Transverse colon (tissue), 4 donors: ENCODE data around the gene HERC2. TPM values are rescaled to one million over a fixed set of nuclear protein-coding genes. Genes with fewer than 3 reads are reported as not detected.

Experiments
- DNase-seq: peaks from one replicate; pipeline ENCODE4 v3.0.0-alpha.2; 2019
- H3K27ac ChIP-seq, 4 donors: fragments of 200-600 bp; sonication (generic); 2 replicates each; pipeline ENCODE4 v1.5.1; 2016 to 2018; ENCODE audit warnings: inconsistent platforms in 4 of 4
- H3K27me3 ChIP-seq: fragments of 200-600 bp; sonication (generic); 2 replicates; pipeline ENCODE4 v1.5.1; 2017; ENCODE audit warnings: inconsistent platforms
- H3K36me3 ChIP-seq, 4 donors: fragments of 200-600 bp; sonication (generic); 2 replicates each; pipeline ENCODE4 v1.5.1; 2017 to 2019; ENCODE audit warnings: inconsistent platforms in 4 of 4
- H3K4me1 ChIP-seq, 4 donors: fragments of 200-600 bp; sonication (generic); 2 replicates each; pipeline ENCODE4 v1.5.1; 2017 to 2020; ENCODE audit warnings: inconsistent platforms in 4 of 4
- H3K4me3 ChIP-seq, 4 donors: fragments of 200-600 bp; sonication (generic); 1 replicate in 1 of 4; 2 replicates in 3 of 4; pipeline versions ENCODE4 v1.5.1 to v1.6.1; 2017 to 2019; ENCODE audit warnings: inconsistent platforms in 4 of 4
- H3K9me3 ChIP-seq, 2 donors: fragments of 200-600 bp; sonication (generic); 2 replicates each; pipeline ENCODE4 v1.5.1; 2017 to 2019; ENCODE audit warnings: inconsistent platforms in 2 of 2
- EP300 ChIP-seq: sonication (generic); formaldehyde crosslinking; IDR thresholded peaks from one replicate; pipeline ENCODE4 v1.6.1; 2017; ENCODE audit warnings: antibody characterized with exemption, low read depth
- POLR2A ChIP-seq: fragments of 450-650 bp; IDR thresholded peaks from one replicate; pipeline ENCODE4 v1.6.1; 2016; ENCODE audit warnings: antibody characterized with exemption, mild to moderate bottlenecking, moderate library complexity
- POLR2AphosphoS5 ChIP-seq, 3 donors: sonication (generic); formaldehyde crosslinking; IDR thresholded peaks; one replicate each; pipeline ENCODE4 v1.6.1; 2016; ENCODE audit warnings: antibody characterized with exemption in 3 of 3
- WGBS, 2 donors: methylation state at CpG; one replicate each; pipeline ENCODE4 v1.1.5; 2018; ENCODE audit warnings: low coverage in 1 of 2; 5-methylcytosine and 5-hydroxymethylcytosine counted together
- in situ Hi-C, 4 donors: fragments of 200-750 bp; cut with MboI; loops; one replicate each; pipeline versions ENCODE4 v1.15.0 to v1.15.1; 2017; ENCODE audit warnings: low sequenced_read_pairs in 3 of 4, low pct_ligation_motif_present in 1 of 4, low pct_unique_long_range_greater_than_20kb in 1 of 4
- intact Hi-C: fragments of 100-400 bp; cut with DNase I; formaldehyde crosslinking; loops from one replicate; pipeline ENCODE4 v1.15.1; 2023; ENCODE audit warnings: low total_unique reads
- total RNA-seq, 4 donors: library from RNA; depleted of rRNA; stranded (reverse); fragments of >200 nt; gene quantifications; one replicate each; pipeline ENCODE4 v1.1.0, GENCODE V29; 2016
- TF ChIP-seq, protein P1 (sequence below), 5 experiments: fragments of 200-600 bp in 3 of 5; fragments of 450-650 bp in 2 of 5; sonication (generic) in 3 of 5; IDR thresholded peaks; 1 replicate in 2 of 5; 2 replicates in 3 of 5; pipeline ENCODE4 v1.5.1; 2016 to 2017; ENCODE audit warnings: antibody characterized with exemption in 5 of 5, inconsistent platforms in 3 of 5, mild to moderate bottlenecking in 2 of 5, moderate library complexity in 1 of 5

HERC2 gene
- total RNA-seq, 4 donors from 2014 or later = 64.9 to 182 (median 83.7) TPM

DNA sequence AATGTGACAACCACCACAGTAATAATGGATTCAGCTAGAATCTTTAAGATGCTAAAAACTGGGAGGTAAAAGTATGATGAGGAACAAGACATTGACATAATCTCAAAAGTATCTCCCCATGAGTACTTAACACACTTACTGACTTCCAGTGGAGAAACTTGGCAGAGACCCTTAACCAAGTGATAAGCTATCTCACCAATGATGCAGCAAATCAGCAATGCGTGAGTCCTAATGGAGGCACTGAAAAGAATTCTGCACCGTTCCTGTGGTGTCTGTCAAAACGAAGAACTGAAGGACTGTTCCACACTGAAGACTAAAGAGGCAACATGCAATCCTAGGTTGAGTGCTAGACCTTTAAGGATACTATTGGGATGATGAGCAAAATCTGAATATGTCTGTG lies 154.9 kb downstream of the HERC2 start:
- H3K27me3 ChIP-seq = no peaks in the 10 kb centered on the region
- no peak for DNase-seq
- no peak overlapping the region for H3K4me3 ChIP-seq
- H3K27ac ChIP-seq = no peak overlapping the region
- H3K4me1 ChIP-seq = no peaks in the 10 kb centered on the region
- in situ Hi-C loops (loop anchor here in 1 of 4 donors (25.0 kb wide), 1 partner anchor 95 kb away; no protein-coding TSS in a partner anchor), intact Hi-C loops (no loop called here)
- WGBS, 2 donors = 98 to 100% methylated on average over 2 to 3 of the region's 3 CpGs
- H3K36me3 ChIP-seq = peaks cover 0 to 59% (median 25%) of the 10 kb centered on the region in 4 donors
- no peaks in the 10 kb centered on the region for H3K9me3 ChIP-seq
- TF ChIP-seq, protein P1, sequence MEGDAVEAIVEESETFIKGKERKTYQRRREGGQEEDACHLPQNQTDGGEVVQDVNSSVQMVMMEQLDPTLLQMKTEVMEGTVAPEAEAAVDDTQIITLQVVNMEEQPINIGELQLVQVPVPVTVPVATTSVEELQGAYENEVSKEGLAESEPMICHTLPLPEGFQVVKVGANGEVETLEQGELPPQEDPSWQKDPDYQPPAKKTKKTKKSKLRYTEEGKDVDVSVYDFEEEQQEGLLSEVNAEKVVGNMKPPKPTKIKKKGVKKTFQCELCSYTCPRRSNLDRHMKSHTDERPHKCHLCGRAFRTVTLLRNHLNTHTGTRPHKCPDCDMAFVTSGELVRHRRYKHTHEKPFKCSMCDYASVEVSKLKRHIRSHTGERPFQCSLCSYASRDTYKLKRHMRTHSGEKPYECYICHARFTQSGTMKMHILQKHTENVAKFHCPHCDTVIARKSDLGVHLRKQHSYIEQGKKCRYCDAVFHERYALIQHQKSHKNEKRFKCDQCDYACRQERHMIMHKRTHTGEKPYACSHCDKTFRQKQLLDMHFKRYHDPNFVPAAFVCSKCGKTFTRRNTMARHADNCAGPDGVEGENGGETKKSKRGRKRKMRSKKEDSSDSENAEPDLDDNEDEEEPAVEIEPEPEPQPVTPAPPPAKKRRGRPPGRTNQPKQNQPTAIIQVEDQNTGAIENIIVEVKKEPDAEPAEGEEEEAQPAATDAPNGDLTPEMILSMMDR (IDR thresholded peaks at IDR 0.05) = no peak
- TF ChIP-seq EP300 = no peak
- no peak for TF ChIP-seq POLR2A
- TF ChIP-seq POLR2AphosphoS5 (IDR thresholded peaks at IDR 0.05) = no peak

DNA sequence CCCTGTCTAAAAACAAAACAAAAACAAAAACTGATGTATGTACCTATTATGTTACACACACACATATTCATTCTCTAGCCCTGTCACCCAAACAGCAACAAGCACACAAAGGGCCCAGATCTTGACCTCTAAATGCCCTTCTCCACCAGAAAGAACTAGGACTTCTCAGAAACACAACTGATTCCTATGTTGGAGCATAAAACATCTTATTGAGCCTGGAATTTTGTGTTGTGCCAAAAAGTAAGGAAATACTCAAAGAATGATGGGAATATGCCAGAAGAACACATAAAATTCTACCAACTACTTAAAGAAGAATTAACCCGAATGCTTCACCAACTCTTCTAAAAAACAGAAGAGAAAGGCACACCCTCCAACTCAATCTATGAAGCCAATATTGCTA lies 156.2 kb downstream of the HERC2 start:
- intact Hi-C loops (no loop called here), in situ Hi-C loops (loop anchor here in 1 of 4 donors (25.0 kb wide), 1 partner anchor 97 kb away; no protein-coding TSS in a partner anchor)
- TF ChIP-seq POLR2AphosphoS5 (IDR thresholded peaks at IDR 0.05) (no peak), EP300 (no peak)
- Histone ChIP-seq H3K4me3 (no peak overlapping the region), H3K27me3 (no peaks in the 10 kb centered on the region), H3K9me3 (no peaks in the 10 kb centered on the region), H3K27ac (no peak overlapping the region), H3K36me3 (peaks cover 0 to 63% (median 26%) of the 10 kb centered on the region in 4 donors), H3K4me1 (no peaks in the 10 kb centered on the region)
- 60 to 89% methylated on average over 1 of the region's 1 CpG for WGBS, 2 donors
- DNase-seq = no peak

DNA sequence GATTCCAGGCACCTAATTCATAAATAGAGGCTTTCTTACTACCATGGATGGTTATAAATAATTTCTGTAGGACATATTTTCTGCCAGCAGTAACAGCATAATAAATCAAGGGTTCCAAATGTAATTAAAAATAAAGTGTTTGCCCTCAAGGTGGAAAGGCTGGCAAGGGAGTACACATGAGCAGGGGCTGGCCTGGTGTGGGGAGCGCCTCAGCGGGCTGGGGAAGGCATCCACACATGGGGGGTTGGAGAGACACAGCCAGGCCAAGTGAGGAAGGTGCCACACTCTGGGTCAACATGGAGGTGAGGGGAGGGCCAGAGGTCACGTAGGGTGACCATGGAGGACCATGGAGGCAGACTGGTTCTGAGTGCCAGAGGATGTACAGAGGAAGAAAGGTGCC lies 157.1 kb downstream of the HERC2 start:
- Histone ChIP-seq H3K27ac (no peak overlapping the region), H3K4me3 (no peak overlapping the region), H3K27me3 (no peaks in the 10 kb centered on the region), H3K9me3 (no peaks in the 10 kb centered on the region), H3K36me3 (peaks cover 0 to 63% (median 30%) of the 10 kb centered on the region in 4 donors), H3K4me1 (no peaks in the 10 kb centered on the region)
- in situ Hi-C loops = loop anchor here in 1 of 4 donors (25.0 kb wide), 1 partner anchor 97 kb away; no protein-coding TSS in a partner anchor
- no peak for DNase-seq
- intact Hi-C loops = no loop called here
- WGBS, 2 donors = 96% methylated on average over 3 of the region's 3 CpGs; no CpG with 5 or more reads in 1 of the 2 donors
- TF ChIP-seq EP300 = no peak
- no peak for TF ChIP-seq POLR2A
- TF ChIP-seq, protein P1 (IDR thresholded peaks at IDR 0.05) = no peak

DNA sequence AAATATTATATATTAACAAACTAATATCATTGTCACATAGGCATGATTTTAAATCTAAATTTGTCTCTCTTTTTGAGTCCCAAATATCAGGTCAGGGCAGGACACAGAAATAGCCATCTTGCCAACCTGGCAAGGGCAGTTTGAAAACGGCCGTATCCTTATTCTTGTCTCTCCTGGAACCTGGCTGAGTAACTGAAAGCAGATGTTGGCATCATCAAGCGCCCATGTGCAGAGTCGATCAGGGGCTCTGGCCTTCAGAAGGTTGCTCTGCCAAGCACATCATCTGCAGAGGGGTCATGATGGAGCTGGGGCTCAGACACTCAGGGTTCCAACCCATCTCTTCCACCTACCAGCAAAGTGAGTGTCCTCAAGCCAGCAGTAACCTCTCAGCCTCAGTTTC lies 167.7 kb downstream of the HERC2 start:
- Histone ChIP-seq H3K9me3 (peaks cover 0 to 8% of the 10 kb centered on the region in 2 donors), H3K36me3 (peaks cover 0 to 16% (median 5%) of the 10 kb centered on the region in 4 donors), H3K27me3 (no peaks in the 10 kb centered on the region), H3K4me1 (no peaks in the 10 kb centered on the region), H3K27ac (no peak overlapping the region), H3K4me3 (no peak overlapping the region)
- DNase-seq = no peak
- TF ChIP-seq, protein P1 (IDR thresholded peaks at IDR 0.05) = no peak
- TF ChIP-seq POLR2AphosphoS5 (IDR thresholded peaks at IDR 0.05) (no peak), EP300 (no peak)
- 85 to 86% methylated on average over 2 to 4 of the region's 4 CpGs for WGBS, 2 donors
- in situ Hi-C loops = loop anchor here in 1 of 4 donors (25.0 kb wide), 1 partner anchor 108 kb away; no protein-coding TSS in a partner anchor
- intact Hi-C loops = no loop called here
